Stimulated activated CD4-positive, alpha-beta T cell treated with anti-CD3 and anti-CD28 coated beads, Interleukin-1b, Interleukin-23, amount 100 ng/mL, for 4 hours (primary cell): Measurements from ENCODE around the gene CAPZB.

Source experiments
- DNase-seq, 2 donors: peaks; one replicate each; pipeline ENCODE4 v3.0.0-alpha.2; 2020; ENCODE audit warnings: low read depth in 2 of 2

CAPZB gene

DNA sequence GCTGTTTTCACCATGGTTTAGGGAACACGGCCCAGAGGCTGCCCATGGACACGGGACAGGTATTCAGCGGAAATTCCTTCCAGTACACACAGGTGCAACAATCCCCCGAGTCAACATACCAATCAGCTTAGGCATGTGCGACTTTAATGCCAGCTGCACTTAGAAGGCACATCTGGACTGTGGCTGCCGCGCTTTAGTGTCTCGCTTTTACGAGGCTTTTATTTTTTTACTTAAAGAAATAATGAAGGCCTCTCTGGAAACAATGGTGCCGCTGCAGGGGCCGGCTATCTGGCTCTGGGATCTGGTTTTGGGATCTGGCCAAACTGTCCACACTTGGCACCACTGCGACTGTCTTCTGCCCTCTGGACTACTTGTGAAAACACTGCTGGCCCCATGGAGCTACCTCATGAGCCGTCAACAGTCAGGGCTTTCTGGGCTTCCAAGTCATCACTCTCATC is 117.7 kb downstream of the CAPZB start:
- no peak for DNase-seq

DNA sequence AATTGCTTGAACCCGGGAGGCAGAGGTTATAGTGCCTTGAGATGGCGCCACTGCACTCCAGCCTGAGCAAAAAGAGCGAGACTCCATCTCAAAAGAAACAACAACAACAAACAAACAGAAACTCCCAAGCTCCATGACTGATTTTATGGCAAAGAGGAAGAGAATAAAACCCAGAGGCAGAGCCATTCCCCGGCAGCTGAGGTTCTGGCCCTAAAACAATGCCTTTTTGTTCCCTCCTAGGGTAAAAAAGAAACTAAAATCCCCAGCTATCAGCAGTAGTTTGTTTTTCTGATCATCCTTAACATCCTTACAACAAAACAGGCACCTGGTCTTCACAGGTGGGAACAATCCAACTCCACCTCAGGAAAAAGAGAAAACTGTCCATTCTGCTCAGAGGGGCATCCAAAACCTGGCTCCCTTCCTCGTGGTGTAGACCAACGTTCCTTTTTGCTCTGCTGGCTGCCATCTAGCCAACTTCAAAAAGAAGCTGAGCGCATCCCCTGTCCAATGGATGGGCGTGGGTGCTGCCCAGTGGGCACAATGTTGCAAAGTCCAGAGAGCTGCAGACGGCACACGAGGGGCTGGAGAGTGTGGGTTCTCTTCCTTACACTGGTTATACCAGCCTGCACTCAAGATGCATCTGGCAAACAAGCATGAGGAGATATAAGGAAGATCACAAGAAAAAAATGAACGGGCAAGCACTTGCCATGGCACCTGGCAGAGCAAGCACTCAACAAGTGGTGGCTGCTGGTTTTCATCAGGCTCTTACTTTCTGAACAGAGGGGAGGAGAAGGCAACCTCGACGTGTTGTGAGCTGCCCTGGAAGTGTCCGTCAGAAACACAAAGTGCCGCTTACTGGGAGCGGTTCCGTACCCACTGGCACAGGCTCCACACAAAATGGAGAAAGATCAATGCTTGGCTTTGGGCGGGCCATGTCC is 118.5 kb downstream of the CAPZB start:
- no peak for DNase-seq

DNA sequence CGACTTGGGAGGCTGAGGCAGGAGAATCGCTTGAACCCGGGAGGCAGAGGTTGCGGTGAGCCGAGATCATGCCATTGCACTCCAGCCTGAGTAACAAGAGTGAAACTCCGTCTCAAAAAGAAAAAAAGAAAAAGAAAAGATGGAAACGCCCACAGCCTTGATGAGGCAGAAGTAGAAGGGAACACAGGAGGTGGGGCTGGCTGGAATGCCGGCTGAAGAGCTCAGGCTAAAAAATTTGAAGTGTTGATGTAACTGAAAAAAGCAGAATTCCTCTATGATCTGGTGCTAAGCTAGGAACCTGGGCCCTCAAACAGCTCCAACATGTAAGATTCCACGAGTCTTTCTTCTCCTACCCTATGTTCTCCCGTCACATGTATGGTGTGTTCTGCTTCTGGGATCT is 119.6 kb downstream of the CAPZB start:
- no peak for DNase-seq

DNA sequence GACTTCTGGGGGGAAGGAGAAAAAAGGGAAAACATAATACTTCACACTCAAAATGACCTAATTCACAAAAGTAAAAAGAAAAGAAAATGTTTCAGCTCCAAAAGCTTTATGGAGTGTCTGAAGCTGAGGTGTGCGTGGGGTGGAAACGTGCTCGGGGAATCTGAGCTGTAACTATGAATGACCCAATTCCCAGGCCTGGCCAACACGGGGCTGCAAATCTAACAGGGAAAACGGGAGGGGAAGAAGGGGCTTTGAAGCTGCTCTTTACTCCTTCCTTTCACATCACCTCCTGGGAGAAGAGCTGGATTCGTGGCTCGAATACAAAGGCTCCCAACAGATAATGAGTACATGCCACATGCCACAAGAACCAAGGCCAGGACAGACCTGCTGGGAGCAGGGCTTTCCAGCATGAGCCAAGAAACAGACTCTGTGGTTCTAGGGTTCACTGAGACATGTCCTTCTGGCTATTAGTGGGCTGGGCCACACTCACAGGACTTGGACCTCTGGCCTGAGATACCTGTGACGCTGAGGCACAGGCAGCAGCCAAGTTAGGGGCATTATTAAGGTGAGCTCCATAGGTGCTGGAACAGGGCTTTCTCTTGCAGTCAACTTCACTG is 121.7 kb downstream of the CAPZB start:
- no peak for DNase-seq

DNA sequence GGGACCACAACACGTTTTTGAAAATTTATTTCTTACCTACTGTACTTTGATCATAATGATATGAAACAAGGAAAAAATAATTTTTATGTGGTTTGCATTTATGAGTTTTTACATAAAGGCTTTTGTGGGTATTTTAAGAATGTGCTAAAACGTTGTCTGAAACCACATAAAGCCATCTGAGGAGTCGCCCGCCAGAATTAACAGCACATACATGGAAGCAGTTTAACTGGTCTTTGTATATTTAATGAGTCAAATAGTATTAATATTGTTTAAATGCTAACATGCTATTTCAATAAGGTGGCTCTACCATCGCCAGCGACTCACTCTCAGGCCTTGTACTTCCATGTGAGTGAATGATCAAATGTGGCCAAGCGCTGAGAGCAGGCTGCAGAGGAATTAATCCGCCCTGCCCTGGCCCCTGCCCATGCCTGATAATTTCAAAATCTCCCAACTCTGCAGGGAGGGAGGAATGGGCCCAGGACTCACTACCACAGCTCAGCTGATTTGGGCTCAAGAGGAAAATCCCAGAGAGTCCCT is 123.7 kb downstream of the CAPZB start:
- no peak for DNase-seq

DNA sequence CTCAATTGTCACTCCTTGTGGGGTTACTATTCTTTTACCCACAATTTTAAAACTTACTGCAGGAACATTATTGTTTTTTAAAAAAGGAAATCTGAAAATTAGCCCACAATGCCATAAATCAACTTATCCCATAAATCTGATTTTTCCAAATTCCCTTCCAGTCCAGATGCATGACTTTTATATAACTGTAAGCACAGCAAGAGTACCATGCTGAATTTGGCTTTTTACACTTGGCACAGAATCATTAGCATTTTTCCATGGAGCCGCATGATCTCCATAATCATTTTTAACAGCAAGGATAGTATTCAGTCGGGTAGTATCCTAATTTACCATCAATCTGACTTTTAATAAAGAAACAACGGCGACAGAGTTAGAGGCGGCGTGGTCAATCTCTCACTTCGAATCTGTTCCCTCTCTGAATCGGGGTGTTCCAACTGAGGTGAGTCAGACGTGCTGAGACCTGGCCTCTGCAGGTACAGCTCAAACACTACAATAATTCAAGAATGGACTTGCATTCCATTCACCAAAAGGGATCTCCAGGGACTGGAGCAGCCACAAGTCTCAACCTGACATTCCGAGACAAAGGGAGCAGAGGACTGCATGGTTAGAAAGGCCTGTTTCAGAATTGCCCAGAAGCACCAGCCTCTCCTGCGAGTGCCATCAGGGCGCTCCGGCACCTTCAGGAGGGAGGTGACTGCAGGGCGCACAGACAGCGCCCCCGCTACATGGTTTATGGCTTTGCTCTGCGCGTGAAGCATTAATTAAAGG is 124.3 kb downstream of the CAPZB start:
- no peak for DNase-seq

DNA sequence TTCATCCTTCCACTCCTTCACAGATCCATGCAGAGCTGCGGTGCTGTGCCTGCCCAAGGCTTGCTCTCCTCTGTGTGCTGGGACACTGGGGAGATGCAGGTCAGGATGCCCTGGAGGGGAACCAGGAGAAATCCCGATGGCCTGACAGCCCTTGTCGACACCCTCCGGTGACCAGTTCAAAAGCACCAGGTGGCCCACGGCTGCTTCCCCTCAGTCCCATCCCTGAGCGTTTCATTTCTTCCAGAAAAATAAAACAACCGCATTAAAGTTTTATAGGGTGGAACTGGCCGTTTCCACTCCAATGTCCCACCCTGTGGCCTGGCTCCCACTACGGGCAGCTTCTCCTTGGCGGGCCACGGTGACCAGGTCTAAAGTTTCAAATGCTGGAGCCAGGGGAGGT is 124.9 kb downstream of the CAPZB start:
- DNase-seq = no peak

DNA sequence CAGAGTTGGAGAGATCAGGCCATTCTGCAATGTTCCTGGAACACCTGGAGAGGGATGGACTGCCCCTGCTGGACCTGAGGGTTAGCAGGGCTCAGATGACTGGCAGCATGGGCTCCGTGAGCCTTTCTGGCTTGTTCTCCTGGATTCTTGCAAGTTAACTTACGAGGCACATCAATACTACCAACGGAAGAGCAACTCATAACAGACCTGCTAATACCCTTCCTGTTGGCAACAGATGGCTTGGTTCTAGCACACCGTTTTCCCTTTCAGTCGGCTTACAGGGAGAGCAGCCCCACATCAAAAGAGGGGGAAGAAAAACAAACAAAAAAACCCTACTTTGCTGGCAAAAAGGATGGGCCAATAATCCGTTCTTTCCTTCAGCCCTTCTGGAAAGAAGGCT is 125.3 kb downstream of the CAPZB start:
- no peak for DNase-seq

DNA sequence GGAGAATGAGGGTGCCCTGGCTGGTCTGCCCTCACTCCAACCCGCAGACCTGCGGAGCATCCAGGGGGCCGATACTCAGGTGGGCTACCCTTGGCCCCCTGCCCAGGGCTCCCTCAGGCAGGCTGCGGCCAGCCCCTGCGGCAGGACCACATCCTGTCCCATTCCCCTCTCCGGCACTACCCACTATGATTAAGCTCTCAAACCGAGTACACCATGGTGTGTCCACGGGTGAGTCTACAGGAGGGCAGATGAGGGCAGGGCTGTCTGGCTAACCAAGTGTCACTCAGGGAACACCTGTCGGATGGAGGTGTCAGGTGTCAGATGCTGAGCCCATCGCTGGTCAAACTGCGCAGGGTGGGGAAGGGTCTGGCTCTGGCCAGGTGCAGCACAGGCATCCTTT is 126.0 kb downstream of the CAPZB start:
- no peak for DNase-seq

DNA sequence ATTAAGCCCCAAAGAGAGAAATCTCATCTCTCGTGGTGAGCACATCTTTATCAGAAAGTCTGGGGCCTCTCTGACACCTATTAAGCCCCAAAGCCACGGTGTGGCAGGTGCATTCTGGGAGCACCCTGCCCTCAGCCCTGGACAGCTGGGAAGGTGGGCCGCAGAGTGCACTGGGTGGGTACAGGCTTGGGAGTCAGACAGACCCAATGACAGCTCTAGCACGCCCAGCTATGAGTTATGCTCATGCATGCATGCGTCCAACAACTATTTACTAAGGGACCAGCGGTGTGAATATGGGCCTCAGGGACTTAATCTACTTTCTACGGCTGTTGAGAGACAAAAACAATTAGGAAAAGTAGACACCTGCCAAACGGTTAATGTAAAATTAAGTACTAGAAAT is 126.6 kb downstream of the CAPZB start:
- DNase-seq = no peak

DNA sequence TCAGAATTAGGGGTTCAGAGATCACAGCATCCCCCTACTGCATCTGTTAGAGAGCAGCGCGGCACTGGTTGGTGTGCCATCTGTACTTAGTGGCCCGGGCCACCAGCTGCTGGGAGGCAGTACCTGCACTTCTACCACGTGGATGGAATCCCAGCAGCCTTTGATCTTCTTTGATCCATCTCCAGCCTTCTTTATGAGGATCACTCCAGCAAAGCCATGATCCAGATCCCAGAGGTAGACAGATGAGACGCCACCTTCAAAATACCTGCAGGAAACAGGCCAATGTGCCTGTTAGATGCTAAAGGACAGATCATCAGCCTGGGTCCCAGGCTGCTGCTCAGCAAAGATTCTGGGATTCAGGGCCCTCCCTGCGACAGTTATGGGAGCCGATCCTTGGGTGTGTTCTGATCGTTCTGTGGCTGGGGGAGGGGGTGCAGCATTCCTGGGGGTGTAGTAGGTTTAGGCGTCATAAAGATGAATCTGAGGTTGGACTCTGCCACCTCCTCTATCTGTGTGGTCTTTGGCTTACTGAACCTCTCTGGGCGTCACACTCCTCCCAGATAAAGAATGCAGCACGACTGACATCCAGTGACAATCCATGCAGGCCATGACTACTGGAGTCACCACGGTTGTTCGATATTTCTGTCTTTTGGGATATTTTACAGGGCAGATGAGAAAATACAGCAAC is 127.9 kb downstream of the CAPZB start:
- no peak for DNase-seq

DNA sequence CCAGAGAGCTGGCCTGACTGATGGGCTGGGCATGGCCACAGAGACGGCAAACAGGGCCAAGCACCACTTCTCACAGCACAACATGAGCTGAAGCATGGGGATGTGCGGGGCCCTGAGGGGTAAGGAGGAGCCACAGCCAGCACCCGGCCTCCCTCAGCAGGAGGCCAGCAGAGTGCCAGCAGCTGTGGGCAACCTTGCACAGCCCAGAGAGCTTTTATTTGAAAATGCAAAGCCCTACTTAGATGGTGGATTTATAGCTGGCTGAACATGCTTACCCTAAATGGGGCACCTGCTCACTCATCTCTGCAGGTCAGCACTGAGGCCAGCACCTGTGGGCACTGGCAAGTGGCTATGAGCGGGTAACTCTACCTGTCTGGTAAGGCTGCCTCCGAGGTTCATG is 129.1 kb downstream of the CAPZB start:
- DNase-seq = no peak

- DNase-seq = no peak
Measured at GRCh38 chr1:19354531-19354981, 130.8 kb downstream of the CAPZB start.

DNA sequence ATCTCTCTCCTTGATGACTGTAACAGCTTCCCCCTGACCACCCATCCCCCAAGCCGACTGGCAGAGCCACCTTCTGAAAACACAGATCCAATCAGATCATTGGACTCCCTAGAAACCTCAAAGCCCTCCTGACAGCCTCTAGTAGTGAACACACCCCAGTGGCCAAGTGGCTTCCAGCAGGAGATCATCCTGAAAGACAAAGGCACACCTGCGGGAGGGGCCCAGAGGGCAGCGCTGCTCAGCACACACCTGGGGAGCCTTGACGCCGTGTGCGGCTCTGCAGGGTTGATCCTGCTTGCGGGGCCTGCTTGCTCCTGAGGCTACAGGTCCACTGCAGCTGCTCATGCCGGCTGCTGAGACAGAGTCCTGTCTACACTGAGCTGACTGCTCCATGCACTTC is 131.7 kb downstream of the CAPZB start:
- DNase-seq = no peak

DNA sequence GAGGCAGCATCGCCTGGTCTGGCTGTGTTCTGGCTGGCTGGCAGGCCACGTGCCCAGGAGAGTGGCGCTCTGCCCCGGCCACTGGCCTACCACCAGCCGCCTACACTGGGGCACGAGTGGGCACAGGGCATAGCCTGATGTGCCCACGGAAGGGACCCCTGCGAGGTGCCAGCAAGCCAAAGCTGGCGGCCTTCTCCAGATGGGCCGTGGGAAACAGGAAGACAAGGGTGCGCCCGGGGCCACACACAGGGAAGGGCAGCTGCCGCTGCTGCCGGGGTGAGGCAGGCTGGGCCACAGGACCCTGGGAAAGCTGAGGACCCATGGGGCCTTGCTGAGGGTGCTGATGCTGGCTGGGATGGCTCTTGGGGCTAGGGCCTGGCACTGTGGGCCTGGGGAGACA is 132.5 kb downstream of the CAPZB start:
- no peak for DNase-seq

- DNase-seq = no peak
Measured at GRCh38 chr1:19351873-19352272, 133.5 kb downstream of the CAPZB start.

DNA sequence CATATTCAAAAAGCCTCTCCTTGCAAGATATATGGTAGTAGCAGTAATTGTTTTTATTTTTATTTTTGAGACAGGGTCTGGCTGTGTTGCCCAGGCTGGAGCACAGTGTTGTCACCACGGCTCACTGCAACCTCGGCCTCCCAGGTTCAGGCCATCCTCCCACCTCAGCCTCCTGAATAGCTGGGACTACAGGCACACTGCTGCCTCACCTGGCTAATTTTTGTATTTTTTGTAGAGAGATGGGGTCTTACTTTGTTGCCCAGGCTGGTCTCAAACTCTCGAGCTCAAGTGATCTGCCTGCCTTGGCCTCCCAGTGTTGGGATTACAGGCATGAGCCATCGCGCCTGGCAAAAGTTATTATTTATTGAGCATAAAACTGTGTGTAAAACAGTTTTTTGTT is 134.8 kb downstream of the CAPZB start:
- DNase-seq = no peak

- DNase-seq = no peak
Measured at GRCh38 chr1:19349999-19350398, 135.3 kb downstream of the CAPZB start.

DNA sequence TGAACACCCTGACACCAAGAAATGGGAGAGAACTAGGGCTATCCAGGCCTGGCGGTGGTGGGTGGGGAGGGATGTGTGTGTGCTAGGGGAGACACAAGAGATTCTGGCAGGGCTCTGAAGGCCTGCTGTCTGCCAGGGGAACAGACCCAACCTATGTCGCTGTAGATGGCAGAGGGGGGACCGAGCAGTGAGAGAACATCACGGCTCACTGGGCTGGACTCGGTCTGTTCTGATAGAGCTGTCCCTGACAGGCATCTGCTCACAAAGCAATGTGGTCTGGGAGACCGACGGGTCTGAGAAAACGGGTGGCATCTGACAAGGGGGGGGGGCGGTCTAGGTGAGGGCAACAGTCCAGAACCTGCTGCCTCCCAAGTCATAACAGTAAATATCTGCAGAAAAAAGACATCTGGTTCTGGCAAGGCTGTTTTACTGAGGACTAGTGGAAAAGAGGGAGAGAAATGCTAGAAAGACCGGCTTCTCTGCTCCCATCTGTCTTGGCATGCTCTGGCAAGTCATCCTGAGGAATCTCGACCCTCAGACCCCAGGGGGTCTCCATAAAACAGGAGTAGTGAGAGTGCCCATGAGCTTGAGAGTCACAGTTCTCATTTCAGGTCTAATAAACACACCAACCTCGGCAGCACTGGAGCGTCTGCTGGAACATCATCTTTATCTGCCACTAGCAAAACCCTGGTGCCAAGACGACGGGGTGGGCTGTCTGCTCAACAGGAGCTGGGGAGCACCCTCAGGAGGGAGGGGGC is 136.7 kb downstream of the CAPZB start:
- no peak for DNase-seq

DNA sequence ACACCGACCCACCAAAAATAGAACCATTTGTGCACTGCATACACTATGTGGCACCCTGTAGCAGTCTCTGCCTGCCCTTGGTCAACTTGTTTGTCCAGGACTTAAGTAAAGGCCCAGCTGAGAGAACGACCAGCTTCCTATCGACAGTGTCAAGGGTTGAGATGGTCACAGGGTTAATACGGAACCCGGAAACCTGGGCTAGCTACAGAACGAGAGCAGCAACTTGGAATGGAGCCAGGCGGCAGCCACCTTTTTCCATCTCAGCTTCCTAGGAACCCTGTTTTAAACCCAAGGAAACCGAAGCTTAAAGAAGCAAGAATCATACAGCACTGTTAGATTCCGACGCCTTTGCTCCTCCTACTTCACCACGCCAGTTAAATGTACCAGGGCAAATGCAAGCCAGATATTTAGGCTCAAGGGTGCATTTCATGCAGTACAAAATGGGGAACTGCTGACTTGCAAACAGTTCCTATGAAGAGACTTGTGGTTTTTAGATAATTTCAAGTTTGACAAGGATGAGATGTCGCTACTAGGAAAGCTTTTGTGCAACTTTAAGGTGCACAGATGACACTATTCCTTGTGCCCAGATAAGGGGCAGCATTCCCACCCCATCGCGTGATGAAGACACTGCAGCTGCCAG is 137.7 kb downstream of the CAPZB start:
- DNase-seq = no peak
